ENCODE measurements around the gene NELL1. TPM values are rescaled to one million over a fixed set of nuclear protein-coding genes. Genes with fewer than 3 reads are reported as not detected.

NELL1 gene
- total RNA-seq, 2 experiments from 2014 or later, result not detected

GRCh38 chr11:21323617-21324016, 654.2 kb downstream of the NELL1 start:
- no peak overlapping the region for H3K27ac ChIP-seq (ENCODE audit: low read depth in 1 of 2, low read length in 2 of 2)
- H3K4me1 ChIP-seq (ENCODE audit: insufficient read depth, low read length), result no peaks in the 10 kb centered on the region
- ChIA-PET POLR2A (no interaction called here), CTCF (no interaction called here)
- H3K9me3 Mint-ChIP-seq, result peaks cover 5% of the 10 kb centered on the region
- H3K4me1 Mint-ChIP-seq (ENCODE audit: low read depth), result no peaks in the 10 kb centered on the region
- intact Hi-C loops (cut with DNase I, micrococcal nuclease), result no loop called here
- peaks cover 0 to 3% of the 10 kb centered on the region in 2 experiments for H3K9me3 ChIP-seq (ENCODE audit: control insufficient read depth in 1 of 2, insufficient read depth in 1 of 2, low read length in 2 of 2)
- H3K36me3 Mint-ChIP-seq (ENCODE audit: low read depth), result no peaks in the 10 kb centered on the region
- ATAC-seq (ENCODE audit: poor library complexity) (no peak), DNase-seq (no peak)
- H3K4me3 Mint-ChIP-seq, result no peak overlapping the region
- no peaks in the 10 kb centered on the region for H3K27me3 Mint-ChIP-seq
- no peak overlapping the region for H3K4me3 ChIP-seq (ENCODE audit: low read length)
- H3K27ac Mint-ChIP-seq, result no peak overlapping the region
- H3K36me3 ChIP-seq (ENCODE audit: insufficient read depth, low read length), result no peaks in the 10 kb centered on the region
- H3K27me3 ChIP-seq (ENCODE audit: control insufficient read depth in 1 of 2, insufficient read depth in 2 of 2, low read length in 2 of 2), result no peaks in the 10 kb centered on the region
- TF ChIP-seq CTCF (IDR thresholded peaks at IDR 0.05), result no peak

- ATAC-seq (ENCODE audit: poor library complexity) (no peak), DNase-seq (no peak)
- Histone ChIP-seq H3K27me3 (ENCODE audit: control insufficient read depth in 1 of 2, insufficient read depth in 2 of 2, low read length in 2 of 2) (no peaks in the 10 kb centered on the region), H3K27ac (ENCODE audit: low read depth in 1 of 2, low read length in 2 of 2) (no peak overlapping the region), H3K9me3 (ENCODE audit: control insufficient read depth in 1 of 2, insufficient read depth in 1 of 2, low read length in 2 of 2) (peaks cover 0 to 12% of the 10 kb centered on the region in 2 experiments), H3K36me3 (ENCODE audit: insufficient read depth, low read length) (no peaks in the 10 kb centered on the region), H3K4me3 (ENCODE audit: low read length) (no peak overlapping the region), H3K4me1 (ENCODE audit: insufficient read depth, low read length) (no peaks in the 10 kb centered on the region)
- Mint-ChIP-seq H3K4me3 (no peak overlapping the region), H3K4me1 (ENCODE audit: low read depth) (no peaks in the 10 kb centered on the region), H3K9me3 (peaks cover 3% of the 10 kb centered on the region), H3K27me3 (no peaks in the 10 kb centered on the region), H3K36me3 (ENCODE audit: low read depth) (no peaks in the 10 kb centered on the region), H3K27ac (no peak overlapping the region)
- CTCF ChIA-PET, result no interaction called here
- POLR2A ChIA-PET, result no interaction called here
- TF ChIP-seq CTCF (IDR thresholded peaks at IDR 0.05), result no peak
- intact Hi-C loops (cut with DNase I, micrococcal nuclease), result no loop called here
These were observed 673.8 kb downstream of the NELL1 start for GRCh38 chr11:21343204-21343603.

- no peaks in the 10 kb centered on the region for H3K36me3 ChIP-seq (ENCODE audit: insufficient read depth, low read length)
- TF ChIP-seq CTCF (IDR thresholded peaks at IDR 0.05), result no peak
- H3K4me1 ChIP-seq (ENCODE audit: insufficient read depth, low read length), result no peaks in the 10 kb centered on the region
- DNase-seq (no peak), ATAC-seq (ENCODE audit: poor library complexity) (no peak)
- POLR2A ChIA-PET, result no interaction called here
- no peak overlapping the region for H3K27ac ChIP-seq (ENCODE audit: low read depth in 1 of 2, low read length in 2 of 2)
- no peak overlapping the region for H3K27ac Mint-ChIP-seq
- intact Hi-C loops (cut with DNase I, micrococcal nuclease), result no loop called here
- H3K36me3 Mint-ChIP-seq (ENCODE audit: low read depth), result no peaks in the 10 kb centered on the region
- no peaks in the 10 kb centered on the region for H3K27me3 Mint-ChIP-seq
- peaks cover 6% of the 10 kb centered on the region for H3K9me3 Mint-ChIP-seq
- peaks cover 0 to 4% of the 10 kb centered on the region in 2 experiments for H3K9me3 ChIP-seq (ENCODE audit: control insufficient read depth in 1 of 2, insufficient read depth in 1 of 2, low read length in 2 of 2)
- H3K4me3 ChIP-seq (ENCODE audit: low read length), result no peak overlapping the region
- no peaks in the 10 kb centered on the region for H3K27me3 ChIP-seq (ENCODE audit: control insufficient read depth in 1 of 2, insufficient read depth in 2 of 2, low read length in 2 of 2)
- H3K4me1 Mint-ChIP-seq (ENCODE audit: low read depth), result no peaks in the 10 kb centered on the region
- H3K4me3 Mint-ChIP-seq, result no peak overlapping the region
- CTCF ChIA-PET, result no interaction called here
These were observed 677.0 kb downstream of the NELL1 start for GRCh38 chr11:21346361-21346760.
